Measurements from ENCODE around the gene RMI2.

The RMI2 gene

DNA sequence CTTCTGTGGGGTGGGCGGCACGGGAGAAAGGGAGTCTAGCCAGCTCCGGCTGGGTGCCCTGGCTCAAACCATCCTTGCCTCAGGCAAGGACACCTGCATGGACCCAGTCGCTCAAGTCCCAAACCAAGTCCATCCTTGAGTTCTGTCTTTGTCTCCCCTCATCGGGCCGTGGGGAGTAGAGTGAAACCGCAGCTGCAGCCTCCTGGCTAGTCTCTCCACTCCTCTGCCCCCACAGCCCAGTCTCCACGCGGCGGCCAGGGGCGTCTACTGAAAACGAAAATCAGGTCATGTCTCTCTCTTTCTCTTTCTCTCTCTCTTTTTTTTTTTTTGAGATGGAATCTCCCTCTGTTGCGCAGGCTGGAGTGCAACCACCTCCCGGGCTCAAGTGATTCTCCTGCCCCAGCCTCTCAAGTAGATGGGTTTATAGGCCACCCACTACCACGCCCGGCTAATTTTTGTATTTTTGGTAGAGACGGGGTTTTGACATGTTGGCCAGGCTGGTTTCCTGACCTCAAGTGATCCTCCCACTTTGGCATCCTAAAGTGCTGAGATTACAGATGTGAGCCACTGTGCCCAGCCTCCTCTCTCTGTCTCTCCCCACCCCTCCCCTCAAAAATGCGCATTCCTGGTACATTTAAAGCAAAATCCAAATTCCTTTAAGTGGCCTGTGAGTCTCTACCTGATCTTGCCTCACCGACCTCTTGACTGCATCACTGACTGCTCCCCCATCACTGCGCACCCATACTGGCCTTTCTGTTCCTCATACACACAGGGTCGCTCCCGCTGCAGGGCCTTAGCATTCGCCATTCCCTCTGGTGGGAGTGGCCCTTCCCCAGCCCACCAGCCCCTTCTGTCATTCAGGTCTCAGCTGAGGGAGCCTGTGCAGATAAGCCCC lies 17.7 kb upstream of the RMI2 start:
- Histone ChIP-seq H3K27ac (no peak overlapping the region), H3K4me2 (ENCODE audit: low read length) (no peak overlapping the region), H3K9ac (no peak overlapping the region), H3K27me3 (ENCODE audit: control insufficient read depth, insufficient read depth, low read length) (no peaks in the 10 kb centered on the region), H3K9me3 (ENCODE audit: control insufficient read depth, low read length) (no peaks in the 10 kb centered on the region), H3K4me3 (ENCODE audit: low read depth, low read length) (no peak overlapping the region), H3K4me1 (no peaks in the 10 kb centered on the region), H3K36me3 (ENCODE audit: control insufficient read depth, insufficient read depth, low read length) (no peaks in the 10 kb centered on the region), H2AFZ (no peak overlapping the region), H3K79me2 (no peaks in the 10 kb centered on the region)
- TF ChIP-seq, protein P1, sequence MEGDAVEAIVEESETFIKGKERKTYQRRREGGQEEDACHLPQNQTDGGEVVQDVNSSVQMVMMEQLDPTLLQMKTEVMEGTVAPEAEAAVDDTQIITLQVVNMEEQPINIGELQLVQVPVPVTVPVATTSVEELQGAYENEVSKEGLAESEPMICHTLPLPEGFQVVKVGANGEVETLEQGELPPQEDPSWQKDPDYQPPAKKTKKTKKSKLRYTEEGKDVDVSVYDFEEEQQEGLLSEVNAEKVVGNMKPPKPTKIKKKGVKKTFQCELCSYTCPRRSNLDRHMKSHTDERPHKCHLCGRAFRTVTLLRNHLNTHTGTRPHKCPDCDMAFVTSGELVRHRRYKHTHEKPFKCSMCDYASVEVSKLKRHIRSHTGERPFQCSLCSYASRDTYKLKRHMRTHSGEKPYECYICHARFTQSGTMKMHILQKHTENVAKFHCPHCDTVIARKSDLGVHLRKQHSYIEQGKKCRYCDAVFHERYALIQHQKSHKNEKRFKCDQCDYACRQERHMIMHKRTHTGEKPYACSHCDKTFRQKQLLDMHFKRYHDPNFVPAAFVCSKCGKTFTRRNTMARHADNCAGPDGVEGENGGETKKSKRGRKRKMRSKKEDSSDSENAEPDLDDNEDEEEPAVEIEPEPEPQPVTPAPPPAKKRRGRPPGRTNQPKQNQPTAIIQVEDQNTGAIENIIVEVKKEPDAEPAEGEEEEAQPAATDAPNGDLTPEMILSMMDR (IDR thresholded peaks at IDR 0.05) = no peak

DNA sequence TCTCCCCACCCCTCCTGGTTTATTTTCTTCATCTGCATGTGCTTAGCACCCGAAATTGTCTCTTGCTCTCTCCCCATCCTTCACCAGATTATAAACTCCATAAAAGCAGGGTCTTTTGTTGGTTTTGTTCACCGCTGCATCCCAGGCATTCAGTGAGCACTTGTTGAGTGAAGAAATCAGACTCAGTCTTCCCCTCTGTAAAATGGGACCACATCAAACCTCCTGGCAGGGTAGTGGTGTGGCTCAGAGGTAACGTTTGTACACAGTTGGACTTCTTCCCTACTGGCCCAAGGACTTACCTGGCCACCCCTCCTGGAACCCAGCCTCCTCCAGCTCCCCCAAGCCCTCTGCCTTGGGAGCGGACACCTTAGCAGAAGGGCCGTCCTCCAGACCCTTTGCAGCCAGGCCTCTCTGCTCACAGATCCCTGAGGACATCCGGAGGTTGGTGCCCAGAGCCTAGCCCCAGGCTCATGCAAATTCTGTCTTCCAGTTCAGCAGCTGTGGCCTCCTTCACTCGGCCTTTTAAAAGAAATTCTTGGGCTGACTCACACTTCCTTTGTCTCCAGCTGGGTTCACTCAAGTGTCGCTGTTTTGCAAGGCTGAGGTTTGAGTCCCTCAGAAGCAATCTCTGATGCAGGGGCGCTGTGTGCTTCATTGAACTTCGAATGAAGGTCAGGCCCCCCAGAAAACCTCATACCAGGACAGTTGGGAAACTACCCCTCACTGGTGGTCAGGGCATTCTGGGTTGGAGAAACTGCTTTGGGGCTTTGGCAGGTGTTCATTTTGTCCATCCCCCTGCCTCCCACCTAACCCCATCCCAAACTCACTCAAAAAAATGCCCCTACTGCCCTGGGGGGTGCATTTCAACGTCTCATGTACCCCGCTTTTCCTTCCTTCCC lies 16.8 kb upstream of the RMI2 start:
- Histone ChIP-seq H3K9ac (no peak overlapping the region), H3K4me1 (no peaks in the 10 kb centered on the region), H3K9me3 (ENCODE audit: control insufficient read depth, low read length) (no peaks in the 10 kb centered on the region), H3K27me3 (ENCODE audit: control insufficient read depth, insufficient read depth, low read length) (no peaks in the 10 kb centered on the region), H3K79me2 (no peaks in the 10 kb centered on the region), H2AFZ (no peak overlapping the region), H3K4me3 (ENCODE audit: low read depth, low read length) (no peak overlapping the region), H3K4me2 (ENCODE audit: low read length) (no peak overlapping the region), H3K36me3 (ENCODE audit: control insufficient read depth, insufficient read depth, low read length) (no peaks in the 10 kb centered on the region), H3K27ac (no peak overlapping the region)
- TF ChIP-seq, protein P1 (IDR thresholded peaks at IDR 0.05) = no peak

DNA sequence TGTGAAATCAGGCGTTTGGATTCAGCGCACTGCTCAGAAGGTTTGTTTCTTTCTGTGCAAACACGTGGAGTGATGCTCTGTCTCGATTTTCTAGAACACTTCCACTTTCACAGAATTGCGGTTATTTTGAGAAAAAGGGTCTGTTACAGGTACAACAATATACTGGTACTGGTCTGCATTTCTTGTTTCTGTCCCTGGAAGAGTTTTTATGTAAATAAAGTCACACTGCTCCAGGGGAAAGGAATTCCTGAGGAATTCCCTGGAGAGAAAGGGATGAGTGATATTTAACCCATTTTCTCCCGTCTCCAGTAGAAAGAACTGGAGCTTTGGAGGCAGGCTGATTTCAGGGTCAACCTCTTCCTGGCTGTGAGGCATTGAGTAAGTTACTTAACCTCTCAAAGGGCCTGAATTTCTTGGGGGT lies 16.2 kb upstream of the RMI2 start:
- no peak overlapping the region for H3K4me3 ChIP-seq (ENCODE audit: low read depth, low read length)

DNA sequence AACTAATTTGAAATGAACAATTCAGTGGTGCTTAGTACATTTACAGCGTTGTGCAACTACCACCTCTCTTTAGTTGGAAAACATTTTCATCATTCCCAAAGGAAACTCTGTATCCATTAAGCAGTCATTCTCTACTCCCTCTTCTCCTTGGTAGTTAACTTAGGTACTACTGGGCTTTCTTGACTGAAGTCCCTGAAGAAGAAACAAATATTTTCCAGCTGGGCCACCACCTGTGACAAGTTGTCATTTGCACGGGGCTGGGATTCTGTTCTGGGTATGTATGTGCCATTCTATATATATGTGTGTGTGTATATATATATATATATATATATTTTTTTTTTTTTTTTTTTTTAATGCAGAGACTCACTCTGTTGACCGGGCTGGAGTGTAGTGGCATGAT lies 15.4 kb upstream of the RMI2 start:
- TF ChIP-seq, protein P1 (IDR thresholded peaks at IDR 0.05) = no peak
- Histone ChIP-seq H3K9ac (no peak overlapping the region), H3K27me3 (ENCODE audit: control insufficient read depth, insufficient read depth, low read length) (no peaks in the 10 kb centered on the region), H3K79me2 (no peaks in the 10 kb centered on the region), H3K9me3 (ENCODE audit: control insufficient read depth, low read length) (no peaks in the 10 kb centered on the region), H3K4me1 (no peaks in the 10 kb centered on the region), H3K27ac (no peak overlapping the region), H3K4me3 (ENCODE audit: low read depth, low read length) (no peak overlapping the region), H3K36me3 (ENCODE audit: control insufficient read depth, insufficient read depth, low read length) (no peaks in the 10 kb centered on the region), H3K4me2 (ENCODE audit: low read length) (no peak overlapping the region), H2AFZ (no peak overlapping the region)

More for the DNA sequence above, 16.2 kb upstream of the RMI2 start:
- TF ChIP-seq, protein P1 (IDR thresholded peaks at IDR 0.05) = no peak
- no peak overlapping the region for H2AFZ ChIP-seq
- no peaks in the 10 kb centered on the region for H3K36me3 ChIP-seq (ENCODE audit: control insufficient read depth, insufficient read depth, low read length)
- no peak overlapping the region for H3K27ac ChIP-seq
- H3K4me1 ChIP-seq = no peaks in the 10 kb centered on the region
- H3K9ac ChIP-seq = no peak overlapping the region
- no peaks in the 10 kb centered on the region for H3K27me3 ChIP-seq (ENCODE audit: control insufficient read depth, insufficient read depth, low read length)
- H3K4me2 ChIP-seq (ENCODE audit: low read length) = no peak overlapping the region
- H3K79me2 ChIP-seq = no peaks in the 10 kb centered on the region
- no peaks in the 10 kb centered on the region for H3K9me3 ChIP-seq (ENCODE audit: control insufficient read depth, low read length)

Data from parathyroid adenoma (tissue), 2 donors.